ENCODE results near the gene NPTX2. TPM values are rescaled to one million over a fixed set of nuclear protein-coding genes. Genes with fewer than 3 reads are reported as not detected.
"Not testable (repeated sequence)": the region's sequence is repeated elsewhere in the genome, so short reads cannot be mapped to it uniquely, and the experiment has no call there.

NPTX2 gene, protein sequence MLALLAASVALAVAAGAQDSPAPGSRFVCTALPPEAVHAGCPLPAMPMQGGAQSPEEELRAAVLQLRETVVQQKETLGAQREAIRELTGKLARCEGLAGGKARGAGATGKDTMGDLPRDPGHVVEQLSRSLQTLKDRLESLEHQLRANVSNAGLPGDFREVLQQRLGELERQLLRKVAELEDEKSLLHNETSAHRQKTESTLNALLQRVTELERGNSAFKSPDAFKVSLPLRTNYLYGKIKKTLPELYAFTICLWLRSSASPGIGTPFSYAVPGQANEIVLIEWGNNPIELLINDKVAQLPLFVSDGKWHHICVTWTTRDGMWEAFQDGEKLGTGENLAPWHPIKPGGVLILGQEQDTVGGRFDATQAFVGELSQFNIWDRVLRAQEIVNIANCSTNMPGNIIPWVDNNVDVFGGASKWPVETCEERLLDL
- total RNA-seq (ENCODE audit: insufficient read depth, low replicate concordance), result 14.7 TPM

DNA sequence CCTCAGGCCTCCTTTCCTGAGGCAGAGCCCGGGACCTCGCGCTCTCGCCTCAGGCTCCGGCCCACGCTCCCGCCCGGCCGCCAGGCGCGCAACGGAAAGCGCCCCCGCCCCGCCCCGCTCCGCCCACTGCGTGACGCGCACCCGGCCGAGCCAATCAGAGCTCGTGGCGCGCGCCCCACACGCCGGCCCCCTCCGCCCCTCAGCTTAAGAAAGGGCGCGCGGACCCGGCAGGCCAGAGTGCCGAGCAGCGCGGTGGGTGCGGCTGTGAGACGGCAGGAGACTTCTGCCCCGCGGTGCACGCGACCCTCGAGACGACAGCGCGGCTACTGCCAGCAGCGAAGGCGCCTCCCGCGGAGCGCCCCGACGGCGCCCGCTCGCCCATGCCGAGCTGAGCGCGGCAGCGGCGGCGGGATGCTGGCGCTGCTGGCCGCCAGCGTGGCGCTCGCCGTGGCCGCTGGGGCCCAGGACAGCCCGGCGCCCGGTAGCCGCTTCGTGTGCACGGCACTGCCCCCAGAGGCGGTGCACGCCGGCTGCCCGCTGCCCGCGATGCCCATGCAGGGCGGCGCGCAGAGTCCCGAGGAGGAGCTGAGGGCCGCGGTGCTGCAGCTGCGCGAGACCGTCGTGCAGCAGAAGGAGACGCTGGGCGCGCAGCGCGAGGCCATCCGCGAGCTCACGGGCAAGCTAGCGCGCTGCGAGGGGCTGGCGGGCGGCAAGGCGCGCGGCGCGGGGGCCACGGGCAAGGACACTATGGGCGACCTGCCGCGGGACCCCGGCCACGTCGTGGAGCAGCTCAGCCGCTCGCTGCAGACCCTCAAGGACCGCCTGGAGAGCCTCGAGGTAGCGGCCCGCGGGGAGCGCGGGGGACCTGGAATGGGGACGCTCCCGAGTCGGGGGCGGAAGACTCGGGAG lies at the start of gene NPTX2:
Gene NPTX2 (plus strand): TSS at position 235 of the 909 bp plus-strand sequence. CDS start 177 bp downstream, at position 412.
- peak; percentile 26 for DNase-seq (ENCODE audit: low spot score)

DNA sequence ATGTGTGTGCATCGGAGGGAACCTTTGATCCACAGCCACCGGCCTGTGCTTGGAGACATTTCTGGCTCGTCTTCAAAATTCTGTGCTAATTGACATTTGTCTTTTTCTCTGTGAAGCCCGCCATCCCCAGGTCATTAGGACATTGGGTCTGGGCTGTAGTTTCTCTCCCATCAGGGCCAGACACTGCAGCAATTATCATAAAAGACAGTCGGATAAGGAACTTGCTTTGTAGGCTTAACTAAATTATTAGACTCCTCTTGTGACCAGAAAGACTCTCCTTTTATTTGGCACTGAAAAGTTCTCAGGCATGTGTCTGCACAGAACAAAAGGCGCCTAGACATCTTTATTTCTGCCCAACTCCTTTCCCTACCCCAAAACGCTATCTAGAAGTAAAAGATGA lies 49.1 kb upstream of the NPTX2 start:
- no peak for DNase-seq (ENCODE audit: low spot score)

DNA sequence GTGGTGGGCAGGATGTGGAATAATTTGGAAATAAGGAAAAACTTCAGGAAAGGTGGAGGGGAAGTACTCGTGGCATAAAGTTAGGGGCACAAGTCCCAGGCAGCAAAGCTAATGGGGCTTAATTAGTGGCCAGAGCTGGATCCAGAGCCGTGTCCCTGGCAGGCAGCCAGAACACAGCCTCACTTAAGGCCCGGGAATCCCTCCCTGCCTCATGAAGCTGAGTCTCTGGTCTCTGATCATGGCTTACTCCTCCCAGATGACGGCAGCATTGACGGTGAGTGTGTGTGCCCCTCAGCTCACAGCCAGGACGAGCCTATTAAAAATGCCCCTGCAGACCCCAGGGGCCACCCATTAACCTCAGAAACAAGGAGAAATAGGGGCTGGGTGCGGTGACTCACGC lies 48.2 kb upstream of the NPTX2 start:
- DNase-seq (ENCODE audit: low spot score), result peak; percentile 23

DNA sequence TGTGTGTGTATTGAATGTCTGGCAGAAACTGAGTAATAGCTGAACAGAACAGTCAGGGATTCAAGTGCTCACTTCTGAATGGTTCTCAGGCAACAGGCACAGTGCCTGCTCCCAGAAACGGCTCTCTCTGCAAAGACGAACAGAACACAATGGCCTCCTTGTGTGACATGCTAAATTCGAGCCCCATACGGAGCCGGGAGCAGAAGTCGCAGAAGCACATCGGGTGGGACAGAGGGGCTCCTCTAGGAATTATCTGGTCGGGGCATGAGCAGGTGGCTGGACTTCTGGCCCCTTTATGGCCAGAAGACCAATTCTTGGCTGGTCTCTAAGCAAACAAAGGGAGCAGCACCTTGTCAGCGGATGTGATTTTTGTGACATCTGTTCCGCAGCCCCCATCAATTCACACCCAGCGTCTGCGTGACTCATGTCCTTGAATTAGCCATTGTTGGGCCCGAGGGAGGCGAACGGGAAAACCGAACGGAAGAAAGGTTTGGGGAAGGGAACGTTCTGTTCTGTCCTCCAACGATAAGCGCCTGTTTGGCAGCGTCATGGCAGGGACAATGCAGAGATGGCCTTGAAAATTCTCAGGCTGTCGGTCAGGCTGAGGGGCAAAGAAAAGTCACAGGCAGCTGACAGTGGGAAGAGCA lies 47.3 kb upstream of the NPTX2 start:
- no peak for DNase-seq (ENCODE audit: low spot score)

DNA sequence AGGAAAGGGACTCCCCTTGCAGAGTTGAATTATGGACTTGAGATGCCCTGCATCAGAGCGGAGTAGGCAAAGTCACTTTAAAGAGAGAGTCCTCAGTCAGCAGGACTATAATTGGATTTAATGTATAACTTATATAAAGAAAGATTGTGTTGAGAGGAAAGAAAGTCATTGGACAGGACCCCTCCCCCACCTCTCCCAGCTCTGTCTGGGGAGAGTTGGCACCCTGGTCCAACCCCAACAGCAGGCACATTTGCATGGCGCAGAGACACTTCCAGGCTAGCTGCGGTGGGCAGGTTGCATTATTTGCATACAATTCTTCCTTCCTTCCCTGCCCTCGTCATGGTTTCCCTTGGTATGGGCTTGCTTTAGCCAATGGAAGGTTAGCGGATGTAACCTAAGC lies 46.1 kb upstream of the NPTX2 start:
- DNase-seq (ENCODE audit: low spot score), result no peak

DNA sequence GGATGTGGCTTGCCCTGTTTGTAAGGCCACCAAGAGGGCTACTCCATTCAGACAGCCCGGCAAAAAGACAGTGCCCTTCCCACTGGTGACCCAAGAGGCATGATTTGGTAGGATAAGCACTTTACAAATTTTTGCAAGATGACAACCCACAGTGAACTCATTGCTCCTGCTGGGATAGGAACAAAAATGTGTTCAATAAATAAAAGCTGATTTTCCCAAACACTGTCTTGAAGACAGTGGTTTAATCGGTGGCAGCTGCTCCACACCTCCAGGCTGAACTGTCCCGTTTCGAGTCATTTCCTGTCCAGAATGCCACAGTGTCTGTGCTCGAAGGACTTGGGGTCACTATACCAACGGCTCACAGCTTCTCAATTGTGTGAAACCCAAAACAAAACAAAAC lies 45.1 kb upstream of the NPTX2 start:
- DNase-seq (ENCODE audit: low spot score), result no peak

DNA sequence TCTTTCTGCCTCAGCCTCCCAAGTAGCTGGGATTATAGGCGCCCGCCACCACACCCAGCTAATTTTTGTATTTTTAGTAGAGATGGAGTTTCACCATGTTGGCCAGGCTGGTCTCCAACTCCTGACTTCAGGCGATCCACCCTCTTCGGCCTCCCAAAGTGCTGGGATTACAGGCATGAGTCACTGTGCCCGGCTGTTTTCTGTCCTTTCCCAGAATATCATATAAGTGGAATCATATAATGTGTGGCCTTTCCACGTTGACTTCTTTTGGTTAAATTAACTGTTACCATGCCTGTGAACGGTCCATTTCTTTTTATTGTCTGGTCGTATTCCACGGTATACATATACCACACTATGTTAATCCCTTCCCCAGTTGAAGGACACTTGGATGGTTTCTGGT lies 44.4 kb upstream of the NPTX2 start:
- not testable (repeated sequence) for DNase-seq (ENCODE audit: low spot score)

DNA sequence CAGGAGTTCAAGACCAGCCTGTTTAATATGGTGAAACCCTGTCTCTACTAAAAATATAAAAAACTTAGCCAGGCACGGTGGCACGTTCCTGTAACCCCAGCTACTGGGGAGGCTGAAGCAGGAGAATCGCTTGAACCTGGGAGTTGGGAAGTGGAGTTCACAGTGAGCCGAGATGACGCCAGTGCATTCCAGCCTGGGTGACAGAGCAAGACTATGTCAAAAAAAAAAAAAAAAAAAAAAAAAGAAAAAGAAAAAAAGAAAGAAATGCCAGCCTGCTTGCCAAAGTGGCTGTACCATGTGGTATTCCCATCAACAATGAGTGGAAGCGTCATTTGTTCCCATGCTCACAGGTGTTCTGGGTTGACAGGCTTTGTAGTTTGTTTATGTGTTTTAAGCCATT lies 43.3 kb upstream of the NPTX2 start:
- DNase-seq (ENCODE audit: low spot score), result no peak

DNA sequence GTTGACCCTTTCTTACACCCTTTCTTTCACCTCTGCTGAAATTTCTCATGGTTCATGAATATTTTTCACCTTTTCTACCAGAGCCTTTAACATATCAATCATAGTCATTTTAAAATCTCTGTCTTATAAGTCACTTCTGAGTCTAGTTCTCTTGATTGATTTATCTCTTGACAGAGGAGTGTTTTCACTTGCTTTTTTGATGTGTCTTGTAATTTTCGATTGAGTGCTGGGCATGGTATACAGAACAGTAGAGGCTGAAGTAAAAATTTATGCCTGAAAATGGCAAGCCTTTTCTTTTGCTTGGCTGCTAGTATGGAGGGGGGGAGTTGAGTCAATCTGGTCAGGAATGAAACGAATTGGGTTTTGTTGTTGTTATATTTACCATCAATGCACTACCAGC lies 41.2 kb upstream of the NPTX2 start:
- DNase-seq (ENCODE audit: low spot score), result no peak

DNA sequence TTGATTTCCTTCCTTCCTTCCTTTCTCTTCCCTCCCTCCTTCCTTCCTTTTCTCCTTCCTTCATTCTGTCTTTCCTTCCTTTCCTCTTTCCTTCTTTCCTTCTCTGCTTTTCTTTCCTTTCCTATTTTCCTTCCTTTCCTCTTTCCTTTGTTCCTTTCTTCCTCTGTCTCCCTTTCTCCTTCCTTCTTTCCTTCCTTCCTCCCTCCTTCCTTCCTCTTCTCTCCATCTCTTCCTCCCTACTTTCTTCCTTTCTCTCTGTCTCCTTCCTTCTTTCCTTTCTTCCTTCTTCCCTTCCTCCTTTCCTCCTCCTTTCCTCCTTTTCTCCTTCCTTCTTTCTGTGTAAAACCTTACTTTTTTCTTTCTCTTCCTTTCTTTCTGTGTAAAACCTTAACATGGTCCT lies 32.3 kb upstream of the NPTX2 start:
- no peak for DNase-seq (ENCODE audit: low spot score)

DNA sequence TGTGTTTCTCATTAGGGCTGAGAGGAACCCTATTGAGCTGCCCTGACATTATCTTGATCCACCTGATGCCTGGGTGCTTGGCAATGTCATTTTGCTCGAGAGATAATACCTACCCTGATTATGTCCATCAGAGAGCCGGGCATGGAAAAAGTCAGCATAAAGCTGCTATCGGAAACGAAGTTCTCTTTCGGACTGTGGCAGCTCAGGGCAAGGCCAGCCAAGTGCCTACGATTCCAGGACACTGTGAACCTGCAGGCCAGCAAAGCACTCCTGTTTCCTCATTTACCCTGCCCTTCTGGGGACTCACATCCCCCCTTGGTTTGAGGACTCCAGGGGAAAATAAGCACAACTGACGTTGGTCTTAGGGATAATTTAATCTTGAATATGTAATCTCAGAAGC lies 25.2 kb upstream of the NPTX2 start:
- DNase-seq (ENCODE audit: low spot score), result no peak

DNA sequence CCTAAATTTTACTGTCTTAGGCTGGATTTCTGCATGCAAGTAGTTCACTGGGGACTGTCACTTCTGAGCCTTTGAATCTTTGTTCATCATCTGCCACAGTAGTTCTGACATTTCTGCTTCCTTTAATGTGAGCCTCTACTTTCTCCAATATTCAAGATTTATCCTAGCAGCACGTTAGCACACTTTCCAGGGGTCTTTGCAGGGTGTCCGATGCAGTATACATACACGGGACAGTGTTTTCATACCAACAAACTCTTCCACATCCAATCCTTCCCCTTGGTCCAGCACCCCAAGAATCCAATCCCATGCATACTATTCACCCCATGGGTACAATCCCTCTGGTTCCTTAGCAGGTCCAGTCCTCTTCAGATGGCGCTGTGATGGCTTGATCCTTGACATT lies 22.7 kb upstream of the NPTX2 start:
- no peak for DNase-seq (ENCODE audit: low spot score)

DNA sequence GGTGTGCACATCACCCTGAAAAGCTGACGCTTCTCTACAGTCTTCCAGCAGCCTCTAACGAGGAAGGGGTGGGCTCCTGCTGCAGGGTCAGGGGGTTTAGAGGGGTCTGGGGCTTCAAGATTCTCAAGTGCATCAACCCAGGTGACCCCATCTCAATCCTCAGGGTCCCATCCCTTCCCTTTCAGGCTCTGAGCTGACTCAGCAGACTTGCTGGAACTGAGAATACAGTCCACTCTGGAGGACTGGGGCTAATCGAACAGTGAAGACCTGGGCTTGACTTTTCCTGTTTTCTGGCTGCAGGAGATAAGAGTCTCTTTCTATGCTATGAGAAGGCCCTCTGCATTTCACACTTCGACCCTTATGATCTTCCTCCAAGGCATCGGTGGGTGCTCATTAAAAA lies 22.3 kb upstream of the NPTX2 start:
- DNase-seq (ENCODE audit: low spot score), result no peak

DNA sequence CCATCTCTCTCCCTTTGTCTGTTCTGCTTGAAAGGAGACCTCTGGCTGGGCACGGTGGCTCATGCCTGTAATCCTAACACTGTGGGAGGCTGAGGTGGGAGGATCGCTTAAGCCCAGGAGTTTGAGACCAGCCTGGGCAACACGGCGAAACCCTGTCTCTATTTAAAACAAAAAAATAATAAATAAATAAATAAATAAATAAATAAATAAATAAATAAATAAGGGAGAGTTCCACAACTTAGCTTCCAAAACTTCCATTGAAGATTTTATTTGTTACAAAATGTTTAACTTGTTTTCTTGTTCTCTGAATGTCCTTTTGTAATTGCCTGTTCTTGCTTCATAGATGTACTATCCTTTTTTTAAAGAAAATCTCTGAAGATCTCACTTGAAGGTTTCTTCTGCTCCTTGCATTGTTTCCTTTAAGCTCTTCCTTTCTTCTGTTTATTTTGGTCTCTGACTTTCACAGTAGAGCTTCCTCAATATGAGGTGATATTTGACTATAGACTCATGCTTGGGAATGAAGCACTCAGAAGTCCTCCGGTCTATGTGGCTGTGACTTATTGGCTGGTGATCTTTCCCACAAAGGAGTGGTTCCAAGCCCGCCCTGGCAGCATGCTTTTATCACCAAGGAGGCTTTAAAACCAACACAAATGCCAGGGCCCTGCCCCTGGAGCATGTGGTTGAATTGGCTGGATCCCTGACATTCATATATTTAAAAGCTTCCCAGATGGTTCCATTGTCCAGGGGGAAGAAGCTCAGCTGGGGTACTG lies 18.1 kb upstream of the NPTX2 start:
- DNase-seq (ENCODE audit: low spot score), result no peak

DNA sequence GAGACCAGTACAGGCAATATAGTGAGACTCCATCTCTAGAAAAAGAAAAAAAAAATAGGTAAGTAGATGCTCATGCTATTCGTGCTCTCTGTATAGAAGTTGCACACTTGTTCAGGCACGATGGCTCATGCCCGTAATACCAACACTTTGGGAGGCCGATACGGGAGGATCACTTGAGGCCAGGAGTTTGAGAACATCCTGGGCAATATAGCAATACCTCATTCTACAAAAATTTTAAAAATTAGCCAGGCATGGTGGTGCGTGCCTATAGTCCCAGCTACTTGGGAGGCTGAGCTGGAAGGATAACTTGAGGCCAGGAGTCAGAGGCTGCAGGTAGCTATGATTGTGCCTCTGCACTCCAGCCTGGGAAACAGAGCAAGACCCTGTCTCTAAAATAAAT lies 17.2 kb upstream of the NPTX2 start:
- no peak for DNase-seq (ENCODE audit: low spot score)

DNA sequence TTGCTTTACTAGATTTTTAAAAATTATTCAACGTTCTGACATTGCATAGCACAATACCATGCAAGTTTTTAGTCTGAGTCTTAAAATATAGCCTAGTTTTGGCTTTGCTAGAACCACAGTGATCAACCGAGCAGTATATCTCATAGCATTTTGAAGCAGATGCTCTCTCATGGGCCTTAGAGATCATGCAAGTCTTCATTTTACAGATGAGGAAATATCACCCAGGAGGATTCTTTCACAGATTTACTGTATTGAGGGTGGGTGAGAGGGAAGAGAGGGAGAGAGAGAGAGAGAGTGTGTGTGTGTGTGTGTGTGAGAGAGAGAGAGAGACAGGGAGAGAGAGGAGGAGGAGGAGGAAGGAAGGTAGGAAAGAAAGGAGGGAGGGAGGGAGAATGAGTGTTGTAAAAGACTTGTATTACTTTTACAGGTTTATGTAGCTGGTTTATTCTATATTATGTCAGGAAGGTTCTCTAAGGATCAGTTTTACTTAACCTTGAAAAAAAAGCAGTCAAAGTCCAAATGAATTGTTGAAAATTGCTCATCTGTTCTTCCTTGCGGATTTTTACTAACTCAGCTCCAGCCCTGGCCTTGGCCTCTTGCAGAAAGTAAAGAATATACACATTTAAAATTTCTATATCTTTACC lies 14.2 kb upstream of the NPTX2 start:
- no peak for DNase-seq (ENCODE audit: low spot score)

DNA sequence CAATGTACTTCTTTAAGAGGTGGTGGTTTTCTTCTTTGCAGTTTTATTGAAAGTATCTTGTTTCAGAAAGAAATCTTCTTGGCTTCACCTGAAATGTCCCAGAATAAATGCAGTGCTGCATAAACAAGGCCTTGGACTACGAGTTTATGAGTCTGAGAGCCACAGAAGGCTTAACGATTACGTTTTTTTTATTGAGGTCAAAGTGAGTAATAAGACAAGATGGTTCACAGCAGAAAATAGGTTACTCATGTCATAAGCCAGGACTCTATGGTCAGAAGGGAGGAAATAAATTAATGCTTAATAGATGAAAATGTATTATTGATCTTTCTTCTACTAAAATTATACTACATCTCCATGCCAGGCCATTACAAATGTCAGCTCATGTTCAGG lies 13.7 kb upstream of the NPTX2 start:
- DNase-seq (ENCODE audit: low spot score), result no peak

DNA sequence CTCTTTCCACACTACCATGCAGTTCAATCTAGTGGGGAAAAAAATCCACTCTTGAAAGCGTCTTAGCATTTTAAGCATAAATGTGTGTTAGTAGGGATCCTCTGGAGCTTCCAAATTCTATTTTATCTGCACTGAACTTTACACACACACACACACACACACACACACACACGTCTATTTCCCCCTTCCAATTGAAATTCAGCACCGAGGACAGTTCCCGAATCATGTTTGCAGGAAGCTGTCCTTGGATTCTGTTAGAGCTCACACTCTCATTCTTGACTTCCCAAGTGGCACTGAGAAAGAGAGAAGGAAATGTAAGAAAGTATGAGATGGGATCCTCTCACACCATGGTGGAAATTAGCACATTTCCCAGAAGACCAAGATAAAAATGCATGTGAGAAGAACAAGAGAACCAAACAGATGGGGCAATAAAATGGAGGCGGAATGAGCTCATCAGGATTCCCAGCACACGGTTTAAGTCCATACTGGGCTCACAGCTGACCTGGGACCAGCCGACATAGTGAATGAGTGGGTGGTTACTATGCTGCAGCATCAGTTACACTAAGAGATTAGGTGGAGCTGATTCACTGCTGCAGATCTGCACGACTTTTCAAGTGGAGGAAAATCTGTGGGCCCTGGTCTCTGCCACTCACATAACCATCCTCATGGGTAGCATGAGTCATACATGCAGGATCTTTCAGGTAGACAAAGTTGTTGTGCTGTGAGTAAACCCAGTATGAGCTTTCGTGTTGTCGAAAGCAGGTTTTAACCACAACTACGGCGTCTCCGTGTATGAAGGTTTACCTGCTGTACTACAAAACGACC lies 3.3 kb upstream of the NPTX2 start:
- peak; percentile 17 for DNase-seq (ENCODE audit: low spot score)

DNA sequence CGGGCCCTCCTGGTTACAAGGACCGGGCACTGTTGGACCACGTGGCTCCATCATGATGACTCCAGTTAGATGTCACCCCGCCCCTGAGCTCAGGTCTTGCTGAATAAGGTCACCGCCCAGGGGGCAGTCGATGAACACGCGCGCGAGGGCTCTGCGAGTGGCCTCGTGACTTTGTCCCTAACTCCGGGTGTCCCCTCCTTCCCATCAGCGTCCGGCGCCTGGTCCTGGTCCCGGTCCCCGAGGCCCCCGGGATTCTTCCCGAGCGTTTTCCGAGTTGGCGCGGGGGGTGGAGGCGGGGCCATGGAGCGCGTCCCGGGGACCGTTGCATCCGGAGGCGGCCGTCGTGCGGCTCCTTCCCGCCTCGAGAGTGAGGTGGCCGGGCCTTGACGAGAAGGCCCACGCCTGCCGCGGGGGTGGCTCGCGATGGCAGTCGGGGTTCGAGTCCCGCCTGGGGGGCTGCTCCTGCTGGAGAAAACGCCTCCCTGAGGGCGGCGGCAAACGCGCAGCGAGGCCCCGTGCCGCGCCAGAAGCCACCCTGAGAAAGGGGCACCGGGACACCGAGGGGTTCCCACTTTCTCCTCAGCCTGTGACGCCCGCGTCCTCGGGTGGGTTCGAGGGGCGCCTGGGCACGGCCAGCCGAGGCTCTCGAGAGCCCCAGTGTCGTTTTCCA lies 569 bp upstream of the NPTX2 start:
- no peak for DNase-seq (ENCODE audit: low spot score)

Measured in umbilical cord (tissue), 2 donors.